ENCODE data around the gene UCP2. TPM values are rescaled to one million over a fixed set of nuclear protein-coding genes. Genes with fewer than 3 reads are reported as not detected.

Gene UCP2, protein sequence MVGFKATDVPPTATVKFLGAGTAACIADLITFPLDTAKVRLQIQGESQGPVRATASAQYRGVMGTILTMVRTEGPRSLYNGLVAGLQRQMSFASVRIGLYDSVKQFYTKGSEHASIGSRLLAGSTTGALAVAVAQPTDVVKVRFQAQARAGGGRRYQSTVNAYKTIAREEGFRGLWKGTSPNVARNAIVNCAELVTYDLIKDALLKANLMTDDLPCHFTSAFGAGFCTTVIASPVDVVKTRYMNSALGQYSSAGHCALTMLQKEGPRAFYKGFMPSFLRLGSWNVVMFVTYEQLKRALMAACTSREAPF
- total RNA-seq = 0.28 and 0.63 TPM in 2 replicates

DNA sequence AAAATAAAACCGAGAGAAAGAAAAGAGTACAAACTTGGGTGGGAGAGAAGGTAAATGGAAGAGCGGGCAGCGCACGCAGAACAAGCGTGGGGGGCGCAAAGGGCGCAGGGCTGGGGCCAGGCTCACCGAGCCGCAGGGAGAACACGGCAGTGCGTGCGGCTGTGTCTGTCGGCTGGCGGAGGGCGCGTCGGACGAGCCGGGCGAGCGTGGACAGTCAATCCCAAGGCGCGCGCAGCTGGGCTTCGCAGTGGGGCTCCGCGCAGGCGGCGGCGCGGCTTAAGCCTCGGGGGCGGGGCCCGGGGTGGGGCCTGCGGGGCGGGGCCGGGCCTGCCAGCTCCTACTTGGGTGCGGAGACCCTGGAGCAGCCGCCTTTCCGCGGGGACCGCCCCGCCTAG lies at the start of gene UCP2:
Gene UCP2 (minus strand): TSS at position 249 of the 395 bp plus-strand sequence. CDS start 4,465 bp downstream, outside the sequence.

DNA sequence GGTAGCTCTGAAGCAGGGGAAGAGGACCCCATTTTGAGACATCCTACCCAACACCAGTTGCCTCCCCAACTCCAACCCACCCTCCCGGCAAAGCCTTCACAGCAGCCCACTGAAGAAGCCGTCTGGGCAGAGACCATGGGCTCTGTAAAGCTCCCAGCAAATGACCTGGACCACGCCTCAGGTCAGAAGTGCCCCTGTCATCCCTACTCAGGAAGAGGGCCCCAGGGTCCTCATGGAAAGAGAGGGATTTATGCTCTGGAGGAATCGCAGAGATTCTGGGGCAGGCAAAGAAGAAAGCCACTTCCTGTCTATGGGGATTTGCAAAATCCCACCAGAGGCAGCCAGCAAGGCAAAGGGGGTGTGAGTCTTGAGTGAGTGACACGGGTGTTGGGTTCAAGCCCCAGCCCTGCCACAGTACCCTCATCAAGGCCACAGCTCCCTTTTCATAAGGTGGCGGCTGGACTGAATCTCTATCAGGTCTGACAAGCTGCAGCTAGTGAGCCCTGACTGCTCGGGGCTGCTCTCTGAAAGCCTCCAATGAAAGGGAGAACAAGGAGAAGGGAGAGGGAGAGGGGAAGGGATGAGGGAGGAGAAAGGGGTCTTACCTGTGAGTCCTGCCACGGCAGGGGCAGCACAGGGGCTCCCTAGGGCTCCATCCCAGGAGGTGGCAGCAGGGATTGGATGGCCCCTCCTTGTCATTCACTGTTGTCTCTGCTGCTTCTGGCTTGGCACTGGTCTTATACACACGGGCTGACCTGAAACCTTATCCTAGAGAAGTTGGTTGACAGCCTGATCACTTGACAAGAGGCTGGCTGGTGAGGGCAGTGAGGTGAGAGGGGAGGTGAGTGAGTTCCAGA lies 26.0 kb upstream of the UCP2 start, which contains the start of gene UCP3:
Gene UCP3 (minus strand): TSS at position 713 of the 857 bp plus-strand sequence. CDS start 2,043 bp downstream, outside the sequence.

DNA sequence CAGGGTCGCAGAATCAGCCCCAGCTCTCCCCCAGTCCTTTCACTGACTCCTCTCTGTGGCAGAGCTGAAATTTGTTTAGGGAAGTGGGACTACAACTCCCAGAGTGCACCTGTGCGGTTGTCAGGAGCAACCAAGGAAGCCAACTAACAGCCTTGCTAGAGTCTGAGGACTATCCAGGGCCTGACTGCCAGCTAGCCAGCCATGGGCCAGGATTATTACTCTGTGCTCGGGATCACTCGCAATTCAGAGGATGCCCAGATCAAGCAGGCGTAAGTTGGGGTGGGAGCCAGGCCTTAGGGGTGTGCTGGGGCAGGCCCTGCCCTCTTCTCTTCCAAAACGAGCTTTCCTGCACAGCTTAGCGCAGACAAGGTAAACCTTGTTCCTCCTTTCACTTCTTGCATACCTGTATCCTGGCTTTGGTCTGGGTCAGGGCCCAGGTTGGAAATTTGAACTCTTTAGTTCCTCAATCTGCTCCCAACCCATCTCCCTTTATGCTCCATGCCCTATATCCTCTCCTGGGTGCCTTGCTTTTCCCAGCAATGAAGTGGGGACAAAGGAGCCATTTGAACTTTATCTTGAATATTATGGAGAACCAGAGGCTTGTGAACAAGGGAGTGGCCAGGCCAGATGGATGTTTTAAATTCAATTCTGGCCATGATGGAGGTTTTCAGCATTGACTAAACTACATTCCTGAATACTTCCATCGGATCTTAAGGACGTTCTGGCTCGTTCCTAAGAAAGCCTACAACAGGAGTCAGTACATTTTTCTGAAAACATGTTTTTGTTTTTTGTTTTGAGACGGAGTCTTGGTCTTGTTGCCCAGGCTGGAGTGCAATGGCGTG lies 31.6 kb downstream of the UCP2 start, which contains the start of gene DNAJB13:
Gene DNAJB13 (plus strand): TSS at position 158 of the 842 bp plus-strand sequence. CDS start 44 bp downstream, at position 202.

Other genes starting within 250 kb of the UCP2 start
- 86.8 and 117 TPM in 2 replicates for gene RAB6A, start 221.8 kb downstream of the UCP2 start, total RNA-seq
- gene MRPL48, start 195.0 kb downstream of the UCP2 start, total RNA-seq = 31.7 and 31.9 TPM in 2 replicates
- 77.1 and 83.3 TPM in 2 replicates for gene COA4, start 106.0 kb downstream of the UCP2 start, total RNA-seq
- 9.4 and 13.2 TPM in 2 replicates for gene PAAF1, start 105.8 kb downstream of the UCP2 start, total RNA-seq
- not detected in 2 replicates for gene DNAJB13, start 31.8 kb downstream of the UCP2 start, total RNA-seq
- 0.18 and 0.38 TPM in 2 replicates for gene UCP3, start 26.2 kb upstream of the UCP2 start, total RNA-seq
- 8.7 and 10.9 TPM in 2 replicates for gene C2CD3, start 188.2 kb upstream of the UCP2 start, total RNA-seq
- 26.4 and 39.1 TPM in 2 replicates for gene PPME1, start 188.4 kb upstream of the UCP2 start, total RNA-seq

Data from endothelial cell of coronary artery (primary cell).